HG03025 (cell line): ENCODE data around the gene RGS6.

ENCODE experiments used
- ATAC-seq: cut with Tn5 transposase; IDR thresholded peaks from one replicate; pipeline ENCODE4 v1.9.1; 2021; ENCODE audit warnings: mild to moderate bottlenecking, moderate library complexity; ENCODE audit not compliant: unreplicated experiment, low FRiP score

Gene RGS6

GRCh38 chr14:72290241-72290640 lies 358.0 kb downstream of the RGS6 start:
- ATAC-seq: no peak

DNA sequence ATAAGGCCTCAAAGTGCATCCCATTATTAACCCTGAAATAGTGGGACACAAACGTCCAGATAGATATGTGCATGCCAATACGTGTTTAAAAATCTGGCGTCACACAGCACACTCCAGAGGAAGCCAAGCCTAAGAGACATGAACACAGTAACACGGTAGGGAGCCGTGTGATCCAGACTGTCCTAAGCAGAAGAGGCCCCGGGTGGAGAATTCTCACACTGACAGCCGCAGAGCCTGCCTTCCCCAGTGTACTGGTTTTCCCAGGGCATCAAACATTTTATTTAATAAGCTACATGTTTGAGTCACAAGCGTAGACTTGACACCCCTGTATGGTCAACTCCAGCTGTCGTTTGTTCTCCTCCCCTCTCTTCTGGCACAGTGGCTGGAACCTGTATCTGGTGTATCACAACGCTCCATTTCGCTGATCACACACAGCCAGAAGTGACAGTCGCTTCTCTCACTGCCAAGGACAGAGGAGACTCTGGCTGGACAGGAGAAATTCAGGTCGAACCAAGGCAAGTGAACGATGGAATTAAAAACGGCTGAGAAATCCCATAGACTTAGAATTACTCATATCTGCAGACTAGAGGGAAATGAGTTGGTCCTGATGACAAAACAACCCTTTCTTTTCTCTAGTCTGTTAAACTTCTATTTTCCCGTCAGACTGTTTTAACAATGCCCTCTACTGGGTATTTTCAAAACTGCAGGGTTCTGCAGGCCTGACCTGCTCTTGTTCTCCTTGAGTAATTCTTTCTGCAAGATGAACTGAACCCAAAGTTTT lies 359.9 kb downstream of the RGS6 start:
- ATAC-seq: no peak

DNA sequence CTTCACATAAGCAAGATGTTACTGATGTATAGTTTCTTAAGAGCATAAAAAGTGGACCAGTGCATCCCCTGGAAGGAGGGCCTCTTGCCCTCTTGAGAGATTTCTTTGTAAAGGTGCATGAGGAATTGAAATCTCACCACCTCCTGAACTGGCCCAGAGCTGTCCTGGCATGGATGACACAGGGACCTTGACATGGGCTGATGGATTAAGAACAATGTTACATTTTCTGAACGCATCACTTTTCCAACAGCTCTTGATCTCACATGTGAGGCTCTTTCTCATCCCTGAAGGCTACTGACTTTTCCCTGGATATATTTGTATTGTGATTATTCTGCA lies 360.4 kb downstream of the RGS6 start:
- no peak for ATAC-seq

GRCh38 chr14:72301352-72301751 lies 369.1 kb downstream of the RGS6 start:
- ATAC-seq: no peak

DNA sequence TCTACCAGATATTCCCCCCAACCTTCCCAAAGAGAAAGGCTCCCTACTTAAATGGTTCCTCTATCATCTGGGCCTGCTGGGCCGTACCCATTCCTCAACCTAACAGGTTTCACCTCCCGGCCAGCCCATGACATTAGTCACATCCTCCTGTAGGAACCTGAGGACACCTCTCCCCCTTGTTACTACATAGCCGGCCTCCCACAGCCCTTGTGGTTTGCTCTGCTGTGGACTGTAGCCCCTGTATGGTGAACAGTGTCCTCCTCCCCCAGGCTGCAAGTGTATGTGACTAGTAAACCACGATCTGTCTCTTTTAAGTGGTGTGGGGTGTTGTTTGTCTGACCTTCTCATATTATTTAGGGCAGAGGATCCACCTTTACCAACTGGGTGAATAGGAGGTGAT lies 371.7 kb downstream of the RGS6 start:
- no peak for ATAC-seq

- no peak for ATAC-seq
Observed at GRCh38 chr14:72305561-72305960, 373.3 kb downstream of the RGS6 start.

GRCh38 chr14:72308967-72309485 lies 376.8 kb downstream of the RGS6 start:
- ATAC-seq: no peak

GRCh38 chr14:72311116-72311515 lies 378.9 kb downstream of the RGS6 start:
- no peak for ATAC-seq

DNA sequence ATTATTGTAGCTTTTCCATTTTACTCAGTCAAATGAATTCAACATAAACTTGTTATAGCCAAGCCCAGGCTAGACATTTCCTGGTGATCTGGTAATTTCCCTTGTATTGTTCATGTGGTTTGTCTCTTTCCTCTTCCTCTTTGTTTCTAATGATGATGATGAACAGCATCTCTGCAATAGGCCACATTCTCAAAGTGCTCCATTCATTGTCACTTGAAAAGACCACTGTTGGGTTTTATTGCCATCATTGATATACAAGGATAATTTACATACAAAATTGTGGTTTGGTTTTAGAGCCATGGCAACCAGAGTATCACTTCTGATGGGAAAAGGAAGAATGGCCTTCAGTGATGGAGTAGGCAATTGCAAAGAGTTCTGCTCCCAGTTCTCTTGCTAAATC lies 379.3 kb downstream of the RGS6 start:
- ATAC-seq: no peak

GRCh38 chr14:72314808-72315435 lies 382.7 kb downstream of the RGS6 start:
- no peak for ATAC-seq

DNA sequence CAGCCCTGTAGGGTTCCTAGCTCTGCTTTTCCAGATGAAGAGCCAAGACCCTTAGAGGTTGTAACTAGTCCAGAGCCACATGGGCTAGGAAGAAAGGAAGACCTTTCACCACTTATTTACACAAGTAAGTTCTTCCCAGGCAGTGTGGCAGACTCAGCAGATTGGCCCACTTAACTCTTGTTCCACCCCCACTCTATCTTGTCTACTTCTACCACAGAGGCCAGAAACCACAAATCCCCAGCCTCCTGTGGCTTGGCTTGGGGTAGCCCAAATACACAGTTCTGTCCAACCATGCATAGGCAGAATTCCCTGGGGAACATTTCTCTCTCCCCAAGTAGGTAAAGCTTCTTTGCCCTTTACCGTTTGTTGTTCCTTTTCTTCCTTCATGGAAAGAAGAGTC lies 383.5 kb downstream of the RGS6 start:
- ATAC-seq: no peak

DNA sequence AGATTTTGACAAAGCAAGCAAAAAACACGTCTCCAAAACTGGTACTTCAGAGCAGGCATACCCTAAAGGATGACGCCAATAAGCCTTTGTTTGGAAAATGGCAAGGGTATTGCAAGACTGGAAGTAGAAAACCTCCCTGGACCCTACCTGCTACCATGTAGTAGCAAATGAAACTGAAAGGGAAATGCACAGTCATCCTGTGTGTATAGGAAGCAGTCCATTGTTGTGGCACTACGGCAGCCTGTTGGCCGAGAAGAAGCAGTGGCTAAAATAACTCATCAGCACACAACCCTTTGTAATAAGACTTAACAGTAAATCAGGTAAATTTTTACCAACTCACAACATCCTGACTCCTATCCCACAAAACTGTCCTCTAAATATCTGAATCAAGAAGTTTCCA lies 386.4 kb downstream of the RGS6 start:
- ATAC-seq: no peak

DNA sequence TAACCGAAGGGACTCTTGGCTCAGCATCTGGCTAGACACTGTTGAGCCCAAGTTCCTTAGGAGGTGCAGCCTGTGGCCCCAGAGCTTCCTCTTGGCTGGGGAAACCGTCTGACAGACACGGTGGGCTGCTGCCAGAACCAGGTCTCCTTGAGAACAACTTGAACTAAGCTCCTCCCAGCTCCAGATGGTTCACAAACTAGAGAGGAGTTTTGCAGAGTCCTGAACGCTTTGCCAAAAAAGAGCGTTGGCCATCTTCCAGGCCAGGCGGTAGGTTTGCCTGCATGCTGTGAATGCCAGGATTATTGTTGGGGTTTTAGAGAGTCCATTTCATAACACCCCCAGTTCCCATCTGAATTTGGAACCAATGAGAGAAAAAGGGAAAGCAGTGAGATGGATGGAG lies 399.8 kb downstream of the RGS6 start:
- no peak for ATAC-seq

GRCh38 chr14:72332871-72333270 lies 400.6 kb downstream of the RGS6 start:
- ATAC-seq: no peak

GRCh38 chr14:72333357-72333756 lies 401.1 kb downstream of the RGS6 start:
- no peak for ATAC-seq

DNA sequence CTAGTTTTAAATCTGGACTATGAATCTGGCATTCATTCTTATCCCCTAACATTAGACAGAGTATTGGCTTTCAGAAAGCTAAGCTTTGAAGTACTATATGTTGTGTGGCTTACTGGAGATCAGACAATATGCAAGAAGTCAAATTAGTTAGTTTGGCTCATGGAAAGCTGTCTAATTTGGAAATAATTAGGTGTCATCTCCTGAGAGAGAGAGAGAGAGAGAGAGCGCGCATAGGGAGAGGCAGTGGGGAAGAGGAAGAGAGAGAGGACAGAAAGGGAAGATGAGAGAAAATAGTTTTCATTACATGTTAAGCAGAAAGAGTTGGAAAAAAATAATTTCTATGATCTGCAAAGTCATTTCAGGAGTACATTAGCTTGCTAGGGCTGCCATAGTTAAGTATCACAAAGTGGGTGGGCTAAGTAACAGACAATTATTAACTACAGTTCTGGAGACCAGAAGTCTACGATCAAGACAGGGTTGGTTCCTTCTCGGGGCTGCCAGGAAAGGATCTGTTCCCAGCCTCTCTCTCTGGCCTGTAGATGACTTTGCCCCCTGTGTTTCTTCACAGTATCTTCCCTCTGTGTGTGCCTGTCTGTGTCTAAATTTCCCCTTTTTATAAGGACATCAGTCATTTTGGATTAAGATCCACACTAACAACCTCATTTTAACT lies 404.2 kb downstream of the RGS6 start:
- no peak for ATAC-seq

- no peak for ATAC-seq
Observed at GRCh38 chr14:72341237-72341636, 409.0 kb downstream of the RGS6 start.

DNA sequence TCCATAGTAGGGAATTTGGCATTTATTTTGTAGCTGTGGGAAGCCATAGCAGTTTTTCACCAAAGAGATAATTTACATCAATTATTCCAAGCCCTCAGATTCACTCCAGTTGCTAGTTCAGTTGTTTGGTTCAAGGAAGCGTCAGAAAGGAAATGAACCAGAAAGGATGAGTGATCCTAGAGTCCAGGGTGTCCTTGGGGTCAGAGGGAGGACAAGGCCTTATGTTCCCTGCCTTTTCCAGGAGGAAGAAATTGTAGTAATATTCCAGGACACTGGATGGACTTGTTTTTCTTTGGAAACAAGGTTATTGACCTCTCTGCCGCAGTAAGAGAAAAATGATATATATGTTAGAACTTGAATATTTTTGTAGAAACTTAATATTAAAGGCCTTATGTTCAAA lies 409.5 kb downstream of the RGS6 start:
- ATAC-seq: no peak

GRCh38 chr14:72347118-72347517 lies 414.9 kb downstream of the RGS6 start:
- no peak for ATAC-seq

- no peak for ATAC-seq
Observed at GRCh38 chr14:72350215-72350614, 418.0 kb downstream of the RGS6 start.

- no peak for ATAC-seq
Observed at GRCh38 chr14:72352012-72352411, 419.8 kb downstream of the RGS6 start.

DNA sequence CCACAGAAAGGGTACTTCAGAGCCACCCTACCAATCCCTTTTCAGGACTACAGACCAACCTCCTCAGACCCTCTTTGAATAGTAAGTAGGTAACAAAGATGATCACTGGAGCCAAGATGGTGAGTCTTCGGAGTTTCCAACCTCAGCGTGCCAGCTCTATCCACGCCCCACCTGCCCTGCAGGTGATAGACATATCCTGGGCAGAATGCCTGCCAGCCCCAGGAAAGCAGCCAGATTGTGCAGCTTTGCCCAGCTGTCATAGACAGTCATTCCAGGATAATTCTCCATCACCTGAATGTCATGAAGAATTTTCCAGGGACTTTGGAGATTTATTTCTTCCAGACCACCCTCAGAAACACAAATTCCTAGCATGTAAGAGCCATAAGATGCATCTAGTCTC lies 434.4 kb downstream of the RGS6 start:
- no peak for ATAC-seq
